ENCODE results near the gene CEBPE.

The CEBPE gene

GRCh38 chr14:23142826-23143225, 23.8 kb upstream of the CEBPE start:
- no peak for DNase-seq

GRCh38 chr14:23141706-23142444, 22.8 kb upstream of the CEBPE start:
- DNase-seq, result no peak

GRCh38 chr14:23140371-23140770, 21.3 kb upstream of the CEBPE start:
- no peak for DNase-seq

GRCh38 chr14:23139874-23140273, 20.8 kb upstream of the CEBPE start:
- DNase-seq, result no peak

GRCh38 chr14:23137813-23138535, 18.9 kb upstream of the CEBPE start:
- no peak for DNase-seq

GRCh38 chr14:23137192-23137812, 18.2 kb upstream of the CEBPE start:
- no peak for DNase-seq

- DNase-seq, result no peak
Observed at GRCh38 chr14:23136566-23137133, 17.6 kb upstream of the CEBPE start.

GRCh38 chr14:23132970-23133369, 13.9 kb upstream of the CEBPE start:
- DNase-seq, result no peak

- no peak for DNase-seq
Observed at GRCh38 chr14:23131482-23131881, 12.4 kb upstream of the CEBPE start.

GRCh38 chr14:23130871-23131270, 11.8 kb upstream of the CEBPE start:
- DNase-seq, result no peak

- no peak for DNase-seq
Observed at GRCh38 chr14:23129759-23130316, 10.8 kb upstream of the CEBPE start.

- no peak for DNase-seq
Observed at GRCh38 chr14:23128969-23129758, 10.1 kb upstream of the CEBPE start.

- no peak for DNase-seq
Observed at GRCh38 chr14:23127861-23128260, 8.8 kb upstream of the CEBPE start.

- DNase-seq, result no peak
Observed at GRCh38 chr14:23126548-23127278, 7.7 kb upstream of the CEBPE start.

GRCh38 chr14:23125933-23126524, 7.0 kb upstream of the CEBPE start:
- DNase-seq, result no peak

- no peak for DNase-seq
Observed at GRCh38 chr14:23125011-23125410, 6.0 kb upstream of the CEBPE start.

GRCh38 chr14:23124337-23124954, 5.4 kb upstream of the CEBPE start:
- DNase-seq, result no peak

GRCh38 chr14:23123419-23123818, 4.4 kb upstream of the CEBPE start:
- no peak for DNase-seq

GRCh38 chr14:23122086-23122485, 3.0 kb upstream of the CEBPE start:
- DNase-seq, result no peak

GRCh38 chr14:23121361-23121771, 2.3 kb upstream of the CEBPE start:
- DNase-seq, result no peak
